Endothelial cell of umbilical vein (primary cell): ENCODE results near the gene IGFL2. TPM values are rescaled to one million over a fixed set of nuclear protein-coding genes. Genes with fewer than 3 reads are reported as not detected.

ENCODE experiments used
- BruUV-seq: library from RNA; stranded (reverse); fragments of 400-500 nt; replicated peaks from 2 replicates; lab custom pipeline; 2021; lab: Mats Ljungman, UMichigan
- CTCF ChIA-PET: fragments of 300-600, 350-600 bp; sonication (Branson Sonifier 250); formaldehyde crosslinking; loops from one replicate; lab custom pipeline; 2021; ENCODE audit warnings: antibody characterized with exemption, inconsistent platforms; lab: Charles Lee
- POLR2A ChIA-PET: fragments of 300-600, 350-600 bp; sonication (Branson Sonifier 250); formaldehyde crosslinking; loops from one replicate; lab custom pipeline; 2021; ENCODE audit warnings: antibody characterized with exemption, inconsistent platforms; lab: Charles Lee
- DNase-seq: peaks from one replicate; pipeline ENCODE4 v3.0.0-alpha.2; 2011; ENCODE audit warnings: low read depth, low spot score
- FAIRE-seq: peaks from 2 replicates; lab custom pipeline; 2011; peaks lifted over from hg19 to GRCh38; lab: Jason Lieb, UNC
- H2AFZ ChIP-seq: 2 replicates; pipeline ENCODE4 v1.6.0; 2012; ENCODE audit warnings: low read depth, low read length, control low read depth, inconsistent platforms
- H3K27ac ChIP-seq: 2 replicates; pipeline ENCODE4 v1.5.1; 2011; ENCODE audit warnings: low read depth, mild to moderate bottlenecking, control low read depth, low read length, moderate library complexity; ENCODE audit not compliant: insufficient read depth
- H3K27me3 ChIP-seq, 2 experiments: 2 replicates each; pipeline versions ENCODE4 v1.6.0 to v1.6.1; 2011; ENCODE audit warnings: low read length in 2 of 2, mixed read lengths in 1 of 2; ENCODE audit not compliant: control insufficient read depth in 2 of 2, insufficient read depth in 2 of 2
- H3K36me3 ChIP-seq, 2 experiments: 2 replicates in 1 of 2; 3 replicates in 1 of 2; pipeline ENCODE4 v1.5.1; 2011; ENCODE audit warnings: low read length in 2 of 2, mild to moderate bottlenecking in 1 of 2, moderate library complexity in 1 of 2; ENCODE audit not compliant: control insufficient read depth in 2 of 2, insufficient read depth in 2 of 2; ENCODE audit errors: extremely low read depth in 1 of 2
- H3K4me1 ChIP-seq: 3 replicates; pipeline ENCODE4 v1.5.1; 2011; ENCODE audit warnings: mild to moderate bottlenecking, low read length; ENCODE audit not compliant: control insufficient read depth, insufficient read depth; ENCODE audit errors: extremely low read depth
- H3K4me2 ChIP-seq: 2 replicates; pipeline ENCODE4 v1.6.1; 2011; ENCODE audit warnings: low read length, control low read depth, mixed read lengths; ENCODE audit not compliant: insufficient read depth
- H3K4me3 ChIP-seq, 3 experiments: fragments of 200-600 bp in 1 of 3; sonication (generic), shearing (Covaris generic) in 1 of 3; replicated peaks in 1 of 3; 2 replicates each; pipeline ENCODE4 v1.5.1; 2011 to 2016; ENCODE audit warnings: control low read depth in 3 of 3, low read length in 3 of 3, mild to moderate bottlenecking in 2 of 3, inconsistent platforms in 1 of 3, low read depth in 1 of 3, moderate library complexity in 1 of 3; ENCODE audit not compliant: insufficient read depth in 1 of 3
- H3K79me2 ChIP-seq: 2 replicates; pipeline ENCODE4 v1.6.0; 2012; ENCODE audit warnings: low read length, inconsistent platforms; ENCODE audit not compliant: control insufficient read depth, insufficient read depth
- H3K9ac ChIP-seq: replicated peaks from 2 replicates; pipeline ENCODE3; 2011; ENCODE audit warnings: low read length, control low read depth; ENCODE audit not compliant: insufficient read depth; ENCODE audit errors: extremely low read depth
- H3K9me1 ChIP-seq: replicated peaks from 3 replicates; pipeline ENCODE4 v1.6.0; 2011; ENCODE audit warnings: mild to moderate bottlenecking, low read length; ENCODE audit not compliant: control insufficient read depth, insufficient read depth; ENCODE audit errors: extremely low read depth
- H3K9me3 ChIP-seq: replicated peaks from 2 replicates; pipeline ENCODE4 v1.5.1; 2012; ENCODE audit warnings: low read length, inconsistent platforms; ENCODE audit not compliant: control insufficient read depth, insufficient read depth
- H4K20me1 ChIP-seq: replicated peaks from 2 replicates; pipeline ENCODE3; 2011; ENCODE audit warnings: mild to moderate bottlenecking, low read length; ENCODE audit not compliant: control insufficient read depth, insufficient read depth; ENCODE audit errors: extremely low read depth
- CTCF ChIP-seq, 2 donors: IDR thresholded peaks; 1 replicate in 1 of 2; 2 replicates in 1 of 2; pipeline ENCODE4 v1.5.1; 2011; ENCODE audit warnings: low read length in 2 of 2, mild to moderate bottlenecking in 2 of 2, moderate library complexity in 2 of 2, control low read depth in 1 of 2, inconsistent platforms in 1 of 2, low read depth in 1 of 2; ENCODE audit not compliant: insufficient read depth in 1 of 2; ENCODE audit errors: extremely low read depth in 1 of 2
- EZH2 ChIP-seq: IDR thresholded peaks from 2 replicates; pipeline ENCODE4 v1.6.1; 2012; ENCODE audit warnings: borderline replicate concordance, low read depth, mild to moderate bottlenecking, moderate library complexity, low read length, inconsistent platforms; ENCODE audit not compliant: severe bottlenecking
- JUN ChIP-seq: IDR thresholded peaks from 2 replicates; pipeline ENCODE4 v1.6.1; 2011; ENCODE audit warnings: borderline replicate concordance, low read depth; ENCODE audit not compliant: insufficient read length, insufficient read depth
- POLR2AphosphoS5 ChIP-seq: IDR thresholded peaks from 2 replicates; pipeline ENCODE4 v1.6.1; 2012; ENCODE audit warnings: low read depth, mild to moderate bottlenecking, control low read depth, low read length, moderate library complexity; ENCODE audit not compliant: insufficient read depth
- dilution Hi-C: fragments of 300-500 bp; cut with MboI; formaldehyde crosslinking; loops from one replicate; pipeline ENCODE4 v1.15.0; 2019; ENCODE audit warnings: low sequenced_read_pairs; ENCODE audit not compliant: extremely low pct_ligation_motif_present
- intact Hi-C: fragments of 100-400 bp; cut with micrococcal nuclease; formaldehyde crosslinking; loops from one replicate; pipeline ENCODE4 v1.10.0; 2022
- polyA plus RNA-seq, 4 experiments: library from polyadenylated mRNA; depleted of rRNA in 3 of 4; stranded (reverse) in 3 of 4; unstranded in 1 of 4; fragments of >200 nt; gene quantifications; 2 replicates each; pipeline versions ENCODE4 v1.2.1 to v1.2.3, GENCODE V29; 2011 to 2012; ENCODE audit warnings: missing spikeins in 1 of 4
- total RNA-seq: library from RNA; stranded (reverse); gene quantifications from 2 replicates; pipeline ENCODE4 v1.2.3, GENCODE V29; 2021

The IGFL2 gene
- total and polyA plus RNA-seq, 2 donors (not counting 3 experiments of a cell fraction or from before 2014, with no cell fraction given) = not detected

GRCh38 chr19:46196410-46197124, 48.5 kb downstream of the IGFL2 start:
- ChIA-PET POLR2A (no interaction called here), CTCF (no interaction called here)
- no peaks in the 10 kb centered on the region for H3K36me3 ChIP-seq
- H3K9me1 ChIP-seq = no peaks in the 10 kb centered on the region
- H3K27ac ChIP-seq = no peak overlapping the region
- H3K4me1 ChIP-seq = no peaks in the 10 kb centered on the region
- TF ChIP-seq POLR2AphosphoS5 (no peak), CTCF (IDR thresholded peaks at IDR 0.05; ENCODE audit: extremely low read depth in 1 of 2, insufficient read depth in 1 of 2, low read depth in 1 of 2, low read length in 2 of 2) (no peak), JUN (no peak), EZH2 (no peak)
- H3K79me2 ChIP-seq = no peaks in the 10 kb centered on the region
- no peak overlapping the region for H3K4me2 ChIP-seq
- no peaks in the 10 kb centered on the region for H3K9me3 ChIP-seq
- peaks cover 0 to 8% of the 10 kb centered on the region in 2 experiments for H3K27me3 ChIP-seq
- FAIRE-seq (no peak), DNase-seq (no peak)
- no peak overlapping the region for H2AFZ ChIP-seq
- H3K9ac ChIP-seq = no peak overlapping the region
- dilution Hi-C loops = no loop called here
- H3K4me3 ChIP-seq = no peak overlapping the region
- intact Hi-C loops = no loop called here
- no TSS peak for BruUV-seq
- no peaks in the 10 kb centered on the region for H4K20me1 ChIP-seq
